Suprapubic skin (tissue), 4 donors: ENCODE measurements around the gene GCC2.

Experiments used
- CTCF ChIP-seq, 2 donors: fragments of 200-600 bp in 1 of 2; fragments of 450-650 bp in 1 of 2; sonication (generic) in 1 of 2; IDR thresholded peaks; one replicate each; pipeline ENCODE4 v1.5.1; 2016 to 2019; ENCODE audit warnings: antibody characterized with exemption in 2 of 2, mild to moderate bottlenecking in 1 of 2, moderate library complexity in 1 of 2
- EP300 ChIP-seq: sonication (generic); formaldehyde crosslinking; IDR thresholded peaks from one replicate; pipeline ENCODE4 v1.6.1; 2017; ENCODE audit warnings: antibody characterized with exemption
- POLR2A ChIP-seq, 2 donors: fragments of 450-650 bp; IDR thresholded peaks; one replicate each; pipeline ENCODE4 v1.6.1; 2017; ENCODE audit warnings: antibody characterized with exemption in 2 of 2, mild to moderate bottlenecking in 2 of 2, moderate library complexity in 2 of 2
- POLR2AphosphoS5 ChIP-seq, 3 donors: sonication (generic); formaldehyde crosslinking; IDR thresholded peaks; one replicate each; pipeline ENCODE4 v1.6.1; 2017; ENCODE audit warnings: antibody characterized with exemption in 3 of 3

- no peak for TF ChIP-seq CTCF (IDR thresholded peaks at IDR 0.05)
- TF ChIP-seq POLR2AphosphoS5 (IDR thresholded peaks at IDR 0.05): no peak
- no peak for TF ChIP-seq POLR2A (IDR thresholded peaks at IDR 0.05)
- TF ChIP-seq EP300: no peak
Observed at GRCh38 chr2:108412995-108413710, 35.9 kb upstream of the GCC2 start.
